ENCODE measurements around the gene GRHL1.
"Not testable (repeated sequence)": the region's sequence is repeated elsewhere in the genome, so short reads cannot be mapped to it uniquely, and the experiment has no call there.

The GRHL1 gene

GRCh38 chr2:10009811-10010781, 58.6 kb downstream of the GRHL1 start:
- Histone ChIP-seq H2AFZ (ENCODE audit: low read depth, low read length) (no peak overlapping the region), H3K27ac (ENCODE audit: low read length) (no peak overlapping the region), H3K27me3 (ENCODE audit: low read depth, low read length) (no peaks in the 10 kb centered on the region), H3K36me3 (replicated peaks; ENCODE audit: low read depth, low read length) (no peaks in the 10 kb centered on the region), H4K20me1 (ENCODE audit: insufficient read depth, low read length) (no peaks in the 10 kb centered on the region), H3K4me1 (ENCODE audit: low read length) (no peaks in the 10 kb centered on the region), H3K4me2 (ENCODE audit: low read length) (no peak overlapping the region), H3K9me3 (ENCODE audit: insufficient read depth, low read length) (no peaks in the 10 kb centered on the region), H3K4me3 (ENCODE audit: low read length) (no peak overlapping the region), H3K79me2 (ENCODE audit: low read length) (no peaks in the 10 kb centered on the region), H3K9ac (ENCODE audit: low read length) (no peak overlapping the region)
- TF ChIP-seq CTCF (IDR thresholded peaks at IDR 0.05; ENCODE audit: low read depth, low read length) (no peak), EZH2phosphoT487 (IDR thresholded peaks at IDR 0.05; ENCODE audit: low read depth) (no peak)

GRCh38 chr2:10010861-10011605, 59.5 kb downstream of the GRHL1 start:
- not testable (repeated sequence) for H3K9ac ChIP-seq (ENCODE audit: low read length); H3K36me3 ChIP-seq (replicated peaks; ENCODE audit: low read depth, low read length); H3K27ac ChIP-seq (ENCODE audit: low read length); H3K27me3 ChIP-seq (ENCODE audit: low read depth, low read length); H3K4me1 ChIP-seq (ENCODE audit: low read length); H3K9me3 ChIP-seq (ENCODE audit: insufficient read depth, low read length); H3K4me3 ChIP-seq (ENCODE audit: low read length); H2AFZ ChIP-seq (ENCODE audit: low read depth, low read length); H3K4me2 ChIP-seq (ENCODE audit: low read length); H3K79me2 ChIP-seq (ENCODE audit: low read length); H4K20me1 ChIP-seq (ENCODE audit: insufficient read depth, low read length)

GRCh38 chr2:10011606-10012325, 60.3 kb downstream of the GRHL1 start:
- H2AFZ ChIP-seq (ENCODE audit: low read depth, low read length); H3K36me3 ChIP-seq (replicated peaks; ENCODE audit: low read depth, low read length); H3K9me3 ChIP-seq (ENCODE audit: insufficient read depth, low read length); H3K27me3 ChIP-seq (ENCODE audit: low read depth, low read length); H3K4me2 ChIP-seq (ENCODE audit: low read length); H3K79me2 ChIP-seq (ENCODE audit: low read length); H3K27ac ChIP-seq (ENCODE audit: low read length); H3K4me1 ChIP-seq (ENCODE audit: low read length); H3K4me3 ChIP-seq (ENCODE audit: low read length); H3K9ac ChIP-seq (ENCODE audit: low read length); H4K20me1 ChIP-seq (ENCODE audit: insufficient read depth, low read length): not testable (repeated sequence)

- not testable (repeated sequence) for H3K4me1 ChIP-seq (ENCODE audit: low read length); H3K4me3 ChIP-seq (ENCODE audit: low read length); H3K36me3 ChIP-seq (replicated peaks; ENCODE audit: low read depth, low read length); H3K27me3 ChIP-seq (ENCODE audit: low read depth, low read length); H4K20me1 ChIP-seq (ENCODE audit: insufficient read depth, low read length); H3K27ac ChIP-seq (ENCODE audit: low read length); H3K9me3 ChIP-seq (ENCODE audit: insufficient read depth, low read length); H2AFZ ChIP-seq (ENCODE audit: low read depth, low read length); H3K4me2 ChIP-seq (ENCODE audit: low read length); H3K9ac ChIP-seq (ENCODE audit: low read length); H3K79me2 ChIP-seq (ENCODE audit: low read length)
Measured at GRCh38 chr2:10012366-10012962, 61.0 kb downstream of the GRHL1 start.

GRCh38 chr2:10012963-10013461, 61.5 kb downstream of the GRHL1 start:
- no peak overlapping the region for H3K27ac ChIP-seq (ENCODE audit: low read length)
- no peaks in the 10 kb centered on the region for H4K20me1 ChIP-seq (ENCODE audit: insufficient read depth, low read length)
- peaks cover under 1% of the 10 kb centered on the region; the same call in 1 of the 2 replicates for H3K27me3 ChIP-seq (ENCODE audit: low read depth, low read length)
- no peaks in the 10 kb centered on the region for H3K79me2 ChIP-seq (ENCODE audit: low read length)
- no peak for TF ChIP-seq CTCF (IDR thresholded peaks at IDR 0.05; ENCODE audit: low read depth, low read length)
- no peak for TF ChIP-seq EZH2phosphoT487 (IDR thresholded peaks at IDR 0.05; ENCODE audit: low read depth)
- no peak overlapping the region for H3K4me3 ChIP-seq (ENCODE audit: low read length)
- H2AFZ ChIP-seq (ENCODE audit: low read depth, low read length): no peak overlapping the region
- H3K36me3 ChIP-seq (replicated peaks; ENCODE audit: low read depth, low read length): no peaks in the 10 kb centered on the region
- H3K9ac ChIP-seq (ENCODE audit: low read length): no peak overlapping the region
- no peaks in the 10 kb centered on the region for H3K4me1 ChIP-seq (ENCODE audit: low read length)
- H3K4me2 ChIP-seq (ENCODE audit: low read length): no peak overlapping the region
- H3K9me3 ChIP-seq (ENCODE audit: insufficient read depth, low read length): no peaks in the 10 kb centered on the region

- H3K4me3 ChIP-seq (ENCODE audit: low read length); H3K27me3 ChIP-seq (ENCODE audit: low read depth, low read length); H3K9ac ChIP-seq (ENCODE audit: low read length); H2AFZ ChIP-seq (ENCODE audit: low read depth, low read length); H3K79me2 ChIP-seq (ENCODE audit: low read length); H3K36me3 ChIP-seq (replicated peaks; ENCODE audit: low read depth, low read length); H3K4me1 ChIP-seq (ENCODE audit: low read length); H4K20me1 ChIP-seq (ENCODE audit: insufficient read depth, low read length); H3K27ac ChIP-seq (ENCODE audit: low read length); H3K9me3 ChIP-seq (ENCODE audit: insufficient read depth, low read length); H3K4me2 ChIP-seq (ENCODE audit: low read length): not testable (repeated sequence)
Measured at GRCh38 chr2:10013651-10014417, 62.3 kb downstream of the GRHL1 start.
